DOHH2 (cell line): ENCODE measurements around the gene PTPRK.

Experiments
- H3F3A ChIP-seq: fragments of 200-600 bp; sonication (generic), shearing (Covaris generic); 2 replicates; pipeline ENCODE4 v1.6.0; 2016; ENCODE audit warnings: antibody characterized with exemption, mild to moderate bottlenecking; ENCODE audit not compliant: control insufficient read depth, insufficient read depth
- H3K27ac ChIP-seq: fragments of 200-600 bp; sonication (generic); 2 replicates; pipeline ENCODE4 v1.5.1; 2014; ENCODE audit warnings: low read depth, mild to moderate bottlenecking, low read length, moderate library complexity
- H3K27me3 ChIP-seq: fragments of 200-600 bp; sonication (generic); 2 replicates; pipeline ENCODE4 v1.6.1; 2014; ENCODE audit warnings: mild to moderate bottlenecking, low read length, mixed read lengths; ENCODE audit not compliant: control insufficient read depth
- H3K36me3 ChIP-seq: fragments of 200-600 bp; sonication (generic); 2 replicates; pipeline ENCODE4 v1.6.1; 2014; ENCODE audit warnings: mild to moderate bottlenecking, low read length, moderate library complexity, mixed read lengths; ENCODE audit not compliant: control insufficient read depth
- H3K4me1 ChIP-seq: fragments of 200-600 bp; sonication (generic); 2 replicates; pipeline ENCODE4 v1.6.1; 2014; ENCODE audit warnings: mild to moderate bottlenecking, low read length, mixed read lengths; ENCODE audit not compliant: control insufficient read depth
- H3K4me2 ChIP-seq: fragments of 200-600 bp; sonication (generic); 2 replicates; pipeline ENCODE4 v1.6.0; 2014; ENCODE audit warnings: mild to moderate bottlenecking, low read length, moderate library complexity
- H3K4me3 ChIP-seq: fragments of 200-600 bp; sonication (generic); 2 replicates; pipeline ENCODE4 v1.5.1; 2014; ENCODE audit warnings: mild to moderate bottlenecking, low read length, mixed read lengths
- H3K79me2 ChIP-seq: fragments of 200-600 bp; sonication (generic); 2 replicates; pipeline ENCODE4 v1.6.1; 2014; ENCODE audit warnings: mild to moderate bottlenecking, low read length, mixed read lengths; ENCODE audit not compliant: control insufficient read depth
- H3K9me2 ChIP-seq: fragments of 200-600 bp; sonication (generic); replicated peaks from 2 replicates; pipeline ENCODE4 v1.6.1; 2014; ENCODE audit warnings: mild to moderate bottlenecking, low read length, mixed read lengths; ENCODE audit not compliant: control insufficient read depth
- H3K9me3 ChIP-seq: fragments of 200-600 bp; sonication (generic); 2 replicates; pipeline ENCODE4 v1.6.1; 2014; ENCODE audit warnings: antibody characterized with exemption, low read length, mixed read lengths; ENCODE audit not compliant: control insufficient read depth, insufficient read depth
- H4K20me1 ChIP-seq: fragments of 200-600 bp; sonication (generic); 2 replicates; pipeline ENCODE4 v1.6.0; 2014; ENCODE audit warnings: low read depth, mild to moderate bottlenecking, antibody characterized with exemption, low read length, moderate library complexity; ENCODE audit not compliant: control insufficient read depth, insufficient read depth
- EZH2phosphoT487 ChIP-seq: fragments of 200-600 bp; sonication (generic); IDR thresholded peaks from 2 replicates; pipeline ENCODE4 v1.6.1; 2017; ENCODE audit warnings: borderline replicate concordance, mild to moderate bottlenecking, antibody characterized with exemption, low read length, moderate library complexity, mixed read lengths
- TF ChIP-seq, protein P1 (sequence below): fragments of 200-600 bp; sonication (generic); IDR thresholded peaks from one replicate; pipeline ENCODE4 v1.5.1; 2014; ENCODE audit warnings: antibody characterized with exemption, mild to moderate bottlenecking, low read depth, low read length; ENCODE audit not compliant: poor library complexity, severe bottlenecking

PTPRK gene

DNA sequence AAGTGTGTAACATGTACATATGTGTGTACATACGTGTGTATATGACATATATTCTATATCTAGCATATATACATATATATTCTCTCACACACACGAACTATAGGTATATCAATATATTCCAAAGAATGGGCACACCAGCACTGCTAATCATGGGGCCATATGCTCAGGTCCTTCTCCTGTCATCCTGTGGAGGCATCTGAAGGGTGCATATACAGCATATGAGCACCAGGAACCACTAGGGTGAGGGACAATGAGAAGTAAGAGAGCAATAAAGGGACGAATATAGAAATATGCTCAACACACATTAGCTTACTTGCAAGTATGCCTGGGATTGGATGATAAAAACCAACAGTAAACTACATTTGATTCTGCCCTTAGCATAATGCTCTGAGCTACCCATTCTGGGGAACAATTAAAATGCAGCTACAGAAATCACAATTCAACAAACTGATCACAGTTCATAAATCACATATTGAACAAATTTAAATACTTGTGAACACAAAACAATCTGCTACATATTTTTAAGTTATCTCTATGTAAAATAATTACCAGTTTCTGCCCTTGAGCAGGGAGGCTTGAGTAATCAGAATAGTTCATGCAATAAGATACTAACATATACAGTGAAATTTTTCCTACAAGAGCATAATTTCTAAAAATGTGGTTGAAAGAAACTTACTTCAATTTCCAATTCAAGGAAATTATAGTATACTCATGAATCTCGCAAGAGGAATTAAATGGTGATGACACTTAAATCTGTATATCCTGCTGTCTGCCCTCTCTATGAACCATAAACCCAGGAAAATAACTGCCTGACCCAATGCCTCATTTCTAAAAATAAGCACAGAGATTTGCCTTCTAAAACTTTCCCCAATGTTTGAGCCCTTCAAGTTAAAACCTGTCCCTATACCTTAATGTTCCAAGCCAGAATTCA lies 347.4 kb downstream of the PTPRK start:
- H3K4me1 ChIP-seq: no peaks in the 10 kb centered on the region
- no peak overlapping the region for H3K27ac ChIP-seq
- no peaks in the 10 kb centered on the region for H3F3A ChIP-seq
- H3K79me2 ChIP-seq: no peaks in the 10 kb centered on the region
- no peaks in the 10 kb centered on the region for H3K9me2 ChIP-seq
- TF ChIP-seq, protein P1, sequence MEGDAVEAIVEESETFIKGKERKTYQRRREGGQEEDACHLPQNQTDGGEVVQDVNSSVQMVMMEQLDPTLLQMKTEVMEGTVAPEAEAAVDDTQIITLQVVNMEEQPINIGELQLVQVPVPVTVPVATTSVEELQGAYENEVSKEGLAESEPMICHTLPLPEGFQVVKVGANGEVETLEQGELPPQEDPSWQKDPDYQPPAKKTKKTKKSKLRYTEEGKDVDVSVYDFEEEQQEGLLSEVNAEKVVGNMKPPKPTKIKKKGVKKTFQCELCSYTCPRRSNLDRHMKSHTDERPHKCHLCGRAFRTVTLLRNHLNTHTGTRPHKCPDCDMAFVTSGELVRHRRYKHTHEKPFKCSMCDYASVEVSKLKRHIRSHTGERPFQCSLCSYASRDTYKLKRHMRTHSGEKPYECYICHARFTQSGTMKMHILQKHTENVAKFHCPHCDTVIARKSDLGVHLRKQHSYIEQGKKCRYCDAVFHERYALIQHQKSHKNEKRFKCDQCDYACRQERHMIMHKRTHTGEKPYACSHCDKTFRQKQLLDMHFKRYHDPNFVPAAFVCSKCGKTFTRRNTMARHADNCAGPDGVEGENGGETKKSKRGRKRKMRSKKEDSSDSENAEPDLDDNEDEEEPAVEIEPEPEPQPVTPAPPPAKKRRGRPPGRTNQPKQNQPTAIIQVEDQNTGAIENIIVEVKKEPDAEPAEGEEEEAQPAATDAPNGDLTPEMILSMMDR: no peak
- TF ChIP-seq EZH2phosphoT487: no peak
- H3K4me3 ChIP-seq: no peak overlapping the region
- no peaks in the 10 kb centered on the region for H3K9me3 ChIP-seq
- no peaks in the 10 kb centered on the region for H3K36me3 ChIP-seq
- no peak overlapping the region for H3K4me2 ChIP-seq
- H3K27me3 ChIP-seq: no peaks in the 10 kb centered on the region
- no peaks in the 10 kb centered on the region for H4K20me1 ChIP-seq

DNA sequence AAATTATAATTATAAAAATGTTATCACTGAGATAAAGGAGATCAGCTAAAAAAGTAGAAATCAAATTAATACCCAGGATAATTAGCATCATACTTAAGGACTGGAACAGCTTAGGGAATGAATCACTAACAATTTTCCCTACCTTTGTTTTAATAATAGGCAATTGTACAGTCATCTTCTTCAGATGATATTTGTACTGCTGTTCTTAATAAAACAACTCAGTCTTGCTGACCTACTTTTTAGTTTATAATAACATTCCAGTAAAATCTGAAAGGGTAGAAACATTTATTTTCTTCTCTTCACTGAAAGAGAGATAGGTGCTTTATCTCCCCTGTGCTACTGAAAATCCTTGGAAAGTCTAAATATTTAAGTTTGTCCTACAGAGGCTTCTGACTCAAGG lies 348.3 kb downstream of the PTPRK start:
- H3K4me1 ChIP-seq: no peaks in the 10 kb centered on the region
- H3K4me2 ChIP-seq: no peak overlapping the region
- H3K9me3 ChIP-seq: no peaks in the 10 kb centered on the region
- no peaks in the 10 kb centered on the region for H3F3A ChIP-seq
- H3K79me2 ChIP-seq: no peaks in the 10 kb centered on the region
- H4K20me1 ChIP-seq: no peaks in the 10 kb centered on the region
- TF ChIP-seq EZH2phosphoT487: no peak
- TF ChIP-seq, protein P1: no peak
- H3K27me3 ChIP-seq: no peaks in the 10 kb centered on the region
- no peaks in the 10 kb centered on the region for H3K9me2 ChIP-seq
- H3K36me3 ChIP-seq: no peaks in the 10 kb centered on the region
- no peak overlapping the region for H3K27ac ChIP-seq
- no peak overlapping the region for H3K4me3 ChIP-seq

DNA sequence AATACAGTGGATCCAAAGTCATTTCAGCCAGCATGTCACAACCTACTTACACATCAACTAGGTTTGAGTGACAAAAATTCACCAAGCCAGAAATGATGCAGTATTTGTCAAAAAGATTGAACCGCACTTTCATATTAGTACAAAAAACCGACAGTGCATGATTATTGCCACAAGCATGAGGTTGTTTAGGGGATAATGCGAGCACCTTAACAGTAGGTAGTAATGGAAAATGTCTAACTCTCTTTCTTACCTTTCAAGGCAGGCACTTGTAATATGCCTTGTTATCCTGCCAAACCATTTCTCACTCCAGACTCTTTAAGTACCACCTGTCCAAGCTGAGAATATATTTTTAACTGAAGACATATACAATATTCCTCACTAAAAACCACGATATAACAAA lies 349.2 kb downstream of the PTPRK start:
- no peaks in the 10 kb centered on the region for H3K4me1 ChIP-seq
- TF ChIP-seq, protein P1: no peak
- no peak for TF ChIP-seq EZH2phosphoT487

More for the DNA sequence above, 349.2 kb downstream of the PTPRK start:
- H3K27me3 ChIP-seq: no peaks in the 10 kb centered on the region
- no peaks in the 10 kb centered on the region for H3K79me2 ChIP-seq
- no peaks in the 10 kb centered on the region for H3K9me2 ChIP-seq
- no peaks in the 10 kb centered on the region for H3K9me3 ChIP-seq
- H3F3A ChIP-seq: no peaks in the 10 kb centered on the region
- H3K4me3 ChIP-seq: no peak overlapping the region
- H3K27ac ChIP-seq: no peak overlapping the region
- no peaks in the 10 kb centered on the region for H3K36me3 ChIP-seq
- no peak overlapping the region for H3K4me2 ChIP-seq
- H4K20me1 ChIP-seq: no peaks in the 10 kb centered on the region
